H1 (cell line): ENCODE results near the gene PPP1R14C. TPM values are rescaled to one million over a fixed set of nuclear protein-coding genes. Genes with fewer than 3 reads are reported as not detected.

Source experiments
- CTCF ChIA-PET: fragments of 300-600 bp; sonication (Branson Sonifier 250); formaldehyde crosslinking; loops from one replicate; lab custom pipeline; 2021; ENCODE audit not compliant: partially characterized antibody; lab: Charles Lee
- POLR2A ChIA-PET: fragments of 300-600 bp; sonication (Branson Sonifier 250); formaldehyde crosslinking; loops from one replicate; lab custom pipeline; 2021; ENCODE audit warnings: inconsistent platforms; ENCODE audit not compliant: partially characterized antibody; lab: Charles Lee
- DNase-seq, 2 experiments: peaks; one replicate each; pipeline versions ENCODE4 v3.0.0 to v3.0.0-alpha.2; 2010 to 2022; ENCODE audit warnings: low spot score in 2 of 2, low read depth in 1 of 2, mixed read lengths in 1 of 2
- FAIRE-seq: peaks from 2 replicates; lab custom pipeline; 2011; peaks lifted over from hg19 to GRCh38; lab: Jason Lieb, UNC
- H2AFZ ChIP-seq: 2 replicates; pipeline ENCODE4 v1.8.1; 2012; ENCODE audit warnings: low read length, inconsistent platforms
- H2AK5ac ChIP-seq: 2 replicates; pipeline ENCODE4 v1.6.1; 2013; ENCODE audit warnings: low read depth, low read length
- H2BK120ac ChIP-seq: replicated peaks from 2 replicates; pipeline ENCODE3; 2013; ENCODE audit warnings: low read depth, low read length, inconsistent platforms
- H2BK12ac ChIP-seq: 2 replicates; pipeline ENCODE4 v1.6.1; 2013; ENCODE audit warnings: low read depth, low read length
- H2BK15ac ChIP-seq: 2 replicates; pipeline ENCODE4 v1.6.1; 2013; ENCODE audit warnings: low read length
- H2BK20ac ChIP-seq: 2 replicates; pipeline ENCODE4 v1.6.1; 2013; ENCODE audit warnings: low read length
- H2BK5ac ChIP-seq: 2 replicates; pipeline ENCODE4 v1.6.1; 2013; ENCODE audit warnings: low read depth, low read length
- H3K14ac ChIP-seq: 2 replicates; pipeline ENCODE4 v1.6.1; 2013; ENCODE audit warnings: inconsistent platforms; ENCODE audit not compliant: insufficient read length
- H3K18ac ChIP-seq: 2 replicates; pipeline ENCODE4 v1.6.1; 2013; ENCODE audit warnings: low read length; ENCODE audit errors: extremely low read depth
- H3K23ac ChIP-seq: 2 replicates; pipeline ENCODE4 v1.6.1; 2013; ENCODE audit warnings: inconsistent platforms; ENCODE audit not compliant: insufficient read length
- H3K23me2 ChIP-seq: 2 replicates; pipeline ENCODE4 v1.6.1; 2013; ENCODE audit warnings: low read depth, low read length
- H3K27ac ChIP-seq: 2 replicates; pipeline ENCODE4 v1.6.1; 2011; ENCODE audit warnings: low read depth, low read length, inconsistent platforms
- H3K27me3 ChIP-seq, 4 experiments: replicated peaks in 1 of 4; 1 replicate in 1 of 4; 2 replicates in 3 of 4; pipeline versions ENCODE4 v1.6.1 to v1.8.1; 2011 to 2013; ENCODE audit warnings: low read length in 3 of 4, mild to moderate bottlenecking in 3 of 4, inconsistent platforms in 2 of 4, mixed read lengths in 2 of 4, moderate library complexity in 1 of 4; ENCODE audit not compliant: control insufficient read depth in 3 of 4, insufficient read depth in 3 of 4; ENCODE audit errors: extremely low read depth in 1 of 4
- H3K36me3 ChIP-seq, 4 experiments: 2 replicates each; pipeline versions ENCODE4 v1.6.1 to v1.8.1; 2011 to 2013; ENCODE audit warnings: mild to moderate bottlenecking in 4 of 4, low read length in 3 of 4, moderate library complexity in 2 of 4, control low read depth in 1 of 4, inconsistent platforms in 1 of 4; ENCODE audit not compliant: insufficient read depth in 4 of 4, control insufficient read depth in 2 of 4
- H3K4ac ChIP-seq: replicated peaks from 2 replicates; pipeline ENCODE3; 2013; ENCODE audit warnings: low read length, low read depth, mixed read lengths, inconsistent platforms; ENCODE audit not compliant: insufficient read length
- H3K4me1 ChIP-seq, 4 experiments: replicated peaks in 1 of 4; 1 replicate in 1 of 4; 2 replicates in 3 of 4; pipeline versions ENCODE4 v1.6.1 to v1.8.1; 2011 to 2013; ENCODE audit warnings: low read length in 3 of 4, inconsistent platforms in 2 of 4, mixed read lengths in 1 of 4; ENCODE audit not compliant: insufficient read depth in 4 of 4, control insufficient read depth in 3 of 4
- H3K4me2 ChIP-seq, 2 experiments: 2 replicates each; pipeline versions ENCODE4 v1.6.1 to v1.8.1; 2011 to 2013; ENCODE audit warnings: low read depth in 2 of 2, low read length in 2 of 2, control low read depth in 1 of 2, inconsistent platforms in 1 of 2, mild to moderate bottlenecking in 1 of 2; ENCODE audit not compliant: insufficient read depth in 1 of 2
- H3K4me3 ChIP-seq, 4 experiments: fragments of 200-600, 300-600 bp in 1 of 4; sonication (generic), shearing (Covaris generic), sonication (Bioruptor Twin) in 1 of 4; 2 replicates each; pipeline versions ENCODE4 v1.5.1 to v1.8.1; 2011 to 2016; ENCODE audit warnings: low read length in 4 of 4, low read depth in 3 of 4, control low read depth in 2 of 4, inconsistent platforms in 2 of 4, mild to moderate bottlenecking in 2 of 4, mixed read lengths in 1 of 4, moderate library complexity in 1 of 4; ENCODE audit not compliant: insufficient read depth in 2 of 4; ENCODE audit errors: extremely low read depth in 1 of 4
- H3K56ac ChIP-seq: replicated peaks from 2 replicates; pipeline ENCODE3; 2013; ENCODE audit warnings: low read depth, mild to moderate bottlenecking, mixed read lengths, low read length, inconsistent platforms; ENCODE audit not compliant: insufficient read length
- H3K79me1 ChIP-seq: 2 replicates; pipeline ENCODE4 v1.6.1; 2013; ENCODE audit warnings: low read depth, low read length, control low read depth
- H3K79me2 ChIP-seq, 2 experiments: 2 replicates each; pipeline versions ENCODE4 v1.6.1 to v1.8.1; 2012 to 2013; ENCODE audit warnings: low read length in 2 of 2, mild to moderate bottlenecking in 2 of 2, inconsistent platforms in 1 of 2; ENCODE audit not compliant: insufficient read depth in 2 of 2, control insufficient read depth in 1 of 2
- H3K9ac ChIP-seq, 4 experiments: replicated peaks in 1 of 4; 1 replicate in 1 of 4; 2 replicates in 3 of 4; pipeline versions ENCODE4 v1.6.1 to v1.8.1; 2011 to 2013; ENCODE audit warnings: low read depth in 3 of 4, low read length in 3 of 4, control low read depth in 2 of 4, mild to moderate bottlenecking in 2 of 4, moderate library complexity in 2 of 4, inconsistent platforms in 1 of 4; ENCODE audit errors: extremely low read depth in 1 of 4
- H3K9me3 ChIP-seq, 2 experiments: 2 replicates each; pipeline versions ENCODE4 v1.6.1 to v1.8.1; 2012 to 2013; ENCODE audit warnings: mild to moderate bottlenecking in 2 of 2, moderate library complexity in 2 of 2, control low read depth in 1 of 2, inconsistent platforms in 1 of 2, low read depth in 1 of 2, low read length in 1 of 2, mixed read lengths in 1 of 2; ENCODE audit not compliant: insufficient read depth in 2 of 2
- H4K20me1 ChIP-seq, 2 experiments: replicated peaks in 1 of 2; 2 replicates each; pipeline versions ENCODE3 to v1.8.1; 2011 to 2013; ENCODE audit warnings: inconsistent platforms in 2 of 2, low read length in 2 of 2, mild to moderate bottlenecking in 1 of 2; ENCODE audit not compliant: insufficient read depth in 2 of 2, control insufficient read depth in 1 of 2
- H4K5ac ChIP-seq: 2 replicates; pipeline ENCODE4 v1.6.1; 2013; ENCODE audit warnings: low read length, low read depth, mixed read lengths, inconsistent platforms; ENCODE audit not compliant: insufficient read length
- H4K8ac ChIP-seq: 2 replicates; pipeline ENCODE4 v1.8.0; 2013; ENCODE audit warnings: mild to moderate bottlenecking, moderate library complexity, low read length, inconsistent platforms; ENCODE audit not compliant: insufficient read depth; ENCODE audit errors: extremely low read depth
- H4K91ac ChIP-seq: replicated peaks from 2 replicates; pipeline ENCODE3; 2013; ENCODE audit warnings: low read length, mixed read lengths, inconsistent platforms; ENCODE audit not compliant: insufficient read length
- CBX5 ChIP-seq: fragments of 300-800, 300-1000 bp; sonication (generic); IDR thresholded peaks from 2 replicates; pipeline ENCODE4 v1.7.1; 2016; ENCODE audit warnings: antibody characterized with exemption, low read length, low read depth
- WGBS, 2 experiments: shearing (Covaris generic) in 1 of 2; methylation state at CpG; one replicate each; pipeline versions ENCODE4 v1.1.6 to v1.1.7; 2013 to 2015; ENCODE audit warnings: low lambda C conversion rate in 2 of 2, mixed read lengths in 2 of 2, inconsistent platforms in 1 of 2, low coverage in 1 of 2, missing lambda C conversion rate in 1 of 2; ENCODE audit not compliant: insufficient replicate concordance in 2 of 2, insufficient coverage in 1 of 2, insufficient read length in 1 of 2; ENCODE audit errors: extremely low coverage in 1 of 2, missing lambda C conversion rate in 1 of 2; 5-methylcytosine and 5-hydroxymethylcytosine counted together
- polyA plus RNA-seq, 7 experiments: library from polyadenylated mRNA; depleted of rRNA in 3 of 7; stranded (reverse) in 5 of 7; unstranded in 2 of 7; fragments of >200 nt in 5 of 7; fragments of 200-250 nt in 2 of 7; gene quantifications; 1 replicate in 5 of 7; 2 replicates in 1 of 7; 4 replicates in 1 of 7; pipeline versions ENCODE4 v1.2.1 to v1.2.3, GENCODE V29; 2011 to 2013; ENCODE audit warnings: missing spikeins in 2 of 7, mixed read lengths in 2 of 7
- total RNA-seq: library from RNA; stranded (reverse); fragmentation: NEBNext Ultra II Directional; extraction: Animal tissue kit (Norgen Biotek cat#: 25700); gene quantifications from 2 replicates; pipeline ENCODE4 v1.2.1, GENCODE V29; 2021
- TF ChIP-seq, protein P1 (sequence below): IDR thresholded peaks from 2 replicates; pipeline ENCODE4 v1.6.1; 2012; ENCODE audit warnings: low read length, inconsistent platforms

PPP1R14C gene
- total and polyA plus RNA-seq, 2 of the 8 experiments (the other 6 are each of a cell fraction or from before 2014, with no cell fraction given): 0.30 to 0.61 TPM

GRCh38 chr6:150249261-150249660 is 106.4 kb downstream of the PPP1R14C start:
- no peak overlapping the region for H2BK20ac ChIP-seq
- DNase-seq (no peak), FAIRE-seq (no peak)
- H3K4me3 ChIP-seq: no peak overlapping the region
- H2BK5ac ChIP-seq: no peak overlapping the region
- H3K56ac ChIP-seq: no peak overlapping the region
- H3K23me2 ChIP-seq: no peaks in the 10 kb centered on the region
- H3K4ac ChIP-seq: no peak overlapping the region
- no peak overlapping the region for H3K27ac ChIP-seq
- no peak overlapping the region for H2BK12ac ChIP-seq
- H3K9me3 ChIP-seq: peaks cover 8 to 9% of the 10 kb centered on the region in 2 experiments; a peak in 2 of 4 replicates
- no peak overlapping the region for H2BK120ac ChIP-seq
- 0 out of 7 replicates have a peak, but pooled peaks cover 0 to 3% (median 0%) of the 10 kb centered on the region in 4 experiments for H3K4me1 ChIP-seq
- 82% methylated on average over 2 of the region's 2 CpGs; no CpG with 5 or more reads in 1 of the 2 experiments for WGBS, 2 experiments
- no peak overlapping the region for H2AK5ac ChIP-seq
- no peak overlapping the region for H4K5ac ChIP-seq
- H2AFZ ChIP-seq: no peak overlapping the region
- H3K23ac ChIP-seq: no peak overlapping the region
- H3K27me3 ChIP-seq: no peaks in the 10 kb centered on the region
- H4K20me1 ChIP-seq: no peaks in the 10 kb centered on the region
- no peak overlapping the region for H3K9ac ChIP-seq
- CTCF ChIA-PET: interaction anchor here (2.0 kb wide), 1 partner anchor 18 kb away, joined by 6 read pairs; no protein-coding TSS in a partner anchor
- no peak overlapping the region for H3K14ac ChIP-seq
- no peak overlapping the region for H4K8ac ChIP-seq
- H3K36me3 ChIP-seq: no peaks in the 10 kb centered on the region
- no peaks in the 10 kb centered on the region for H3K79me2 ChIP-seq
- POLR2A ChIA-PET: no interaction called here
- H4K91ac ChIP-seq: no peak overlapping the region
- no peak overlapping the region for H3K4me2 ChIP-seq
- H3K79me1 ChIP-seq: no peaks in the 10 kb centered on the region
- no peak overlapping the region for H2BK15ac ChIP-seq
- H3K18ac ChIP-seq: no peak overlapping the region
- no peak for TF ChIP-seq CBX5
- TF ChIP-seq, protein P1, sequence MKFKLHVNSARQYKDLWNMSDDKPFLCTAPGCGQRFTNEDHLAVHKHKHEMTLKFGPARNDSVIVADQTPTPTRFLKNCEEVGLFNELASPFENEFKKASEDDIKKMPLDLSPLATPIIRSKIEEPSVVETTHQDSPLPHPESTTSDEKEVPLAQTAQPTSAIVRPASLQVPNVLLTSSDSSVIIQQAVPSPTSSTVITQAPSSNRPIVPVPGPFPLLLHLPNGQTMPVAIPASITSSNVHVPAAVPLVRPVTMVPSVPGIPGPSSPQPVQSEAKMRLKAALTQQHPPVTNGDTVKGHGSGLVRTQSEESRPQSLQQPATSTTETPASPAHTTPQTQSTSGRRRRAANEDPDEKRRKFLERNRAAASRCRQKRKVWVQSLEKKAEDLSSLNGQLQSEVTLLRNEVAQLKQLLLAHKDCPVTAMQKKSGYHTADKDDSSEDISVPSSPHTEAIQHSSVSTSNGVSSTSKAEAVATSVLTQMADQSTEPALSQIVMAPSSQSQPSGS: no peak
